Measurements from ENCODE around the gene UBTFL1. TPM values are rescaled to one million over a fixed set of nuclear protein-coding genes. Genes with fewer than 3 reads are reported as not detected.

UBTFL1 gene
- total and polyA plus RNA-seq, 4 donors, result not detected

Other genes starting within 250 kb of the UBTFL1 start
- gene TRIM64B, start 207.5 kb upstream of the UBTFL1 start, total RNA-seq, result not detected
- not detected for gene TRIM64B, start 207.5 kb upstream of the UBTFL1 start, polyA plus RNA-seq
- not detected for gene TRIM49D1, start 163.7 kb upstream of the UBTFL1 start, total RNA-seq
- not detected for gene TRIM49D1, start 163.7 kb upstream of the UBTFL1 start, polyA plus RNA-seq
- not detected for gene TRIM49D2, start 161.9 kb upstream of the UBTFL1 start, total RNA-seq
- not detected for gene TRIM49D2, start 161.9 kb upstream of the UBTFL1 start, polyA plus RNA-seq
- gene TRIM64, start 119.9 kb upstream of the UBTFL1 start, total RNA-seq, result not detected
- not detected for gene TRIM64, start 119.9 kb upstream of the UBTFL1 start, polyA plus RNA-seq
- gene TRIM49C, start 54.8 kb upstream of the UBTFL1 start, total RNA-seq, result not detected
- gene TRIM49C, start 54.8 kb upstream of the UBTFL1 start, polyA plus RNA-seq, result not detected
- 1 to 10 TPM in 1 of 2 donors, under 1 TPM in 1; 0.42 to 4.4 TPM for gene NAALAD2, start 48.7 kb downstream of the UBTFL1 start, total RNA-seq
- under 1 TPM in 1 of 2 donors, not detected in 1; 0.13 TPM for gene NAALAD2, start 48.7 kb downstream of the UBTFL1 start, polyA plus RNA-seq
- 10 to 100 TPM; 38.8 to 54.2 TPM for gene CHORDC1, start 137.1 kb downstream of the UBTFL1 start, total RNA-seq
- gene CHORDC1, start 137.1 kb downstream of the UBTFL1 start, polyA plus RNA-seq, result 10 to 100 TPM; 17.3 to 24.7 TPM

All from aorta (tissue), 4 donors.